ENCODE measurements around the gene AIF1L.

DNA sequence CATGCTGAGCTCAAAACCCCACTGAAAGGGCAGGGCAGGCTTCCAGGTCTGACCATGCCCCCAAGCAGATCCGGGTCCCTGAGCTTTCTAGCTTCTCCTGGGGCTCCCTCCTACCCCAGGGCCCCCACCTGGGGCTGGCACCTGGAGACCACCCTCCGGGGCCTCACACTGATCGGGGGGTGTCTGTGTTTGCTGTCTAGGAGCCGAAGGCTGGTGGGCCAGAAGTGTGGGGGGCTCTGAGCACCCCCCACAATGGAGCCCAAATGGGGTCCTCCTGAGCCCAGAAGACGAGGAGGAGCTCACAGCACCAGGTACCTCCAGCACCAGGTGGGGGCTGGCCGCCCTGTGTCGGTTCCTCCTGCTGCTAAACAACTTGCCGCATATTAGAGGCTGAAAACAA lies 47.5 kb upstream of the AIF1L start:
- TF ChIP-seq EZH2 (IDR thresholded peaks at IDR 0.05; ENCODE audit: insufficient read depth, poor library complexity, severe bottlenecking) (no peak), EZH2phosphoT487 (IDR thresholded peaks at IDR 0.05; ENCODE audit: insufficient read depth, low read depth) (no peak)
